GM06990 (cell line): ENCODE measurements around the gene CPVL.

ENCODE experiments used
- DNase-seq: peaks from one replicate; pipeline ENCODE4 v3.0.0-alpha.2; 2011; ENCODE audit not compliant: insufficient read length; ENCODE audit errors: extremely low read depth
- H3K27me3 ChIP-seq: replicated peaks from 2 replicates; pipeline ENCODE4 v1.6.0; 2011; ENCODE audit warnings: low read length; ENCODE audit not compliant: control insufficient read depth, insufficient read depth
- H3K36me3 ChIP-seq: 2 replicates; pipeline ENCODE4 v1.5.1; 2011; ENCODE audit warnings: low read length; ENCODE audit not compliant: control insufficient read depth, insufficient read depth
- H3K4me3 ChIP-seq: replicated peaks from 2 replicates; pipeline ENCODE4 v1.5.1; 2011; ENCODE audit warnings: low read depth, mild to moderate bottlenecking, control low read depth, low read length
- CTCF ChIP-seq: IDR thresholded peaks from 2 replicates; pipeline ENCODE4 v1.5.1; 2011; ENCODE audit warnings: low read length, control low read depth, mild to moderate bottlenecking, inconsistent platforms; ENCODE audit not compliant: insufficient read depth, poor library complexity, severe bottlenecking

CPVL gene

GRCh38 chr7:29063872-29064271 lies 82.5 kb downstream of the CPVL start:
- no peak for DNase-seq
- no peak overlapping the region for H3K4me3 ChIP-seq
- no peaks in the 10 kb centered on the region for H3K27me3 ChIP-seq
- no peaks in the 10 kb centered on the region for H3K36me3 ChIP-seq
- TF ChIP-seq CTCF: no peak

- TF ChIP-seq CTCF: no peak
- H3K36me3 ChIP-seq: no peaks in the 10 kb centered on the region
- no peak for DNase-seq
- no peak overlapping the region for H3K4me3 ChIP-seq
- H3K27me3 ChIP-seq: no peaks in the 10 kb centered on the region
Observed at GRCh38 chr7:29063236-29063635, 83.1 kb downstream of the CPVL start.

- DNase-seq: peak; percentile 34
- Histone ChIP-seq H3K36me3 (no peaks in the 10 kb centered on the region), H3K4me3 (no peak overlapping the region), H3K27me3 (no peaks in the 10 kb centered on the region)
- no peak for TF ChIP-seq CTCF
Observed at GRCh38 chr7:29053105-29053872, 93.0 kb downstream of the CPVL start.

GRCh38 chr7:29046978-29047377 lies 99.4 kb downstream of the CPVL start:
- DNase-seq: no peak
- Histone ChIP-seq H3K36me3 (no peaks in the 10 kb centered on the region), H3K27me3 (no peaks in the 10 kb centered on the region; the same call in 1 of the 2 replicates), H3K4me3 (no peak overlapping the region)
- no peak for TF ChIP-seq CTCF

GRCh38 chr7:29045258-29046086 lies 100.9 kb downstream of the CPVL start:
- DNase-seq: no peak
- Histone ChIP-seq H3K27me3 (no peaks in the 10 kb centered on the region; the same call in 1 of the 2 replicates), H3K4me3 (no peak overlapping the region), H3K36me3 (no peaks in the 10 kb centered on the region)
- no peak for TF ChIP-seq CTCF
